ENCODE data around the gene TEKTIP1.

DNA sequence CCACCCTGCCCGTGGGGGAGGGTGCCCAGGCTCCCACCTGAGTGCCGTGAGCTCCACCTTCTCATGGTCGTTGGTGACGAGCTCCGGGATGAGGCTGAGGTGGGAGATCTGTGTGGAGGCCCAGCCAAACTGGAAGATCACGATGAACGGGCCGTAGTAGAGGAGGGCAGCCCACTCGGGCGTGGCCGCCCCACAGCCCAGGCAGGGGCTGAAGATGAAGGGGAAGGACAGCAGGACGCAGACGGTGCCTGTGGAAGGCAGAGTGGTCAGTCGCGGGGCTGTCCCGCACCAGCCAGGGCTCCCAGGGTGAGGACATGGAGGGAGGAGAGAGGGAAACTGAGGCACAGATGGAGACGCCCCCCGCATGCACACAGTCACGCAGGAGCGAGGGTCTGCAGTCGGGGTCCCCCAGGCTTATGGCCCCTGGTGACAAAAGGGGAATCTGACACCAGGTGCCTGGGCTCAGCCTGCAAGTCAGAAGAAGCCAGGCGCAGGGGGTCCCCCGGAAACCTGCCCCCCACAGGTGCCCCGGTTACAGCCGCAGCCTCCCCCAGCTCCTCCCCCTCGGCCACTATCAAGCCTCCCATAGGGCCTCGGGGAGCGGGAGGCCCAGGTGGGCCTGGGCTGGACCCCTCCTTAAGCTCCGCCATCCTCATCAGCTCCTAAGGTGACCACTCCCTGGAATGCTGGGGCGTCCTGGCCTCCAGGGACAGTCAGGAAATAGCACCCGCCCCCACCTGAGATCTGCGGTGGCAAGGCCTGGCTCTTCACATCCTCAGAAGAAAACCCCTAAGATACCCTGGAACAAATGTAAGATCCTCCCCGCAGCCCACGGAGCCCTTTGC lies 12.2 kb downstream of the TEKTIP1 start:
- TF ChIP-seq, protein P1, sequence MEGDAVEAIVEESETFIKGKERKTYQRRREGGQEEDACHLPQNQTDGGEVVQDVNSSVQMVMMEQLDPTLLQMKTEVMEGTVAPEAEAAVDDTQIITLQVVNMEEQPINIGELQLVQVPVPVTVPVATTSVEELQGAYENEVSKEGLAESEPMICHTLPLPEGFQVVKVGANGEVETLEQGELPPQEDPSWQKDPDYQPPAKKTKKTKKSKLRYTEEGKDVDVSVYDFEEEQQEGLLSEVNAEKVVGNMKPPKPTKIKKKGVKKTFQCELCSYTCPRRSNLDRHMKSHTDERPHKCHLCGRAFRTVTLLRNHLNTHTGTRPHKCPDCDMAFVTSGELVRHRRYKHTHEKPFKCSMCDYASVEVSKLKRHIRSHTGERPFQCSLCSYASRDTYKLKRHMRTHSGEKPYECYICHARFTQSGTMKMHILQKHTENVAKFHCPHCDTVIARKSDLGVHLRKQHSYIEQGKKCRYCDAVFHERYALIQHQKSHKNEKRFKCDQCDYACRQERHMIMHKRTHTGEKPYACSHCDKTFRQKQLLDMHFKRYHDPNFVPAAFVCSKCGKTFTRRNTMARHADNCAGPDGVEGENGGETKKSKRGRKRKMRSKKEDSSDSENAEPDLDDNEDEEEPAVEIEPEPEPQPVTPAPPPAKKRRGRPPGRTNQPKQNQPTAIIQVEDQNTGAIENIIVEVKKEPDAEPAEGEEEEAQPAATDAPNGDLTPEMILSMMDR (IDR thresholded peaks at IDR 0.05), result no peak
- TF ChIP-seq POLR2A (IDR thresholded peaks at IDR 0.05), result no peak
